ENCODE results near the gene SLC17A4.

Gene SLC17A4

GRCh38 chr6:25821341-25821740 is 66.8 kb downstream of the SLC17A4 start:
- FAIRE-seq: no peak

- FAIRE-seq: no peak
These were observed 74.8 kb downstream of the SLC17A4 start for GRCh38 chr6:25829375-25829774.

- FAIRE-seq: no peak
These were observed 75.9 kb downstream of the SLC17A4 start for GRCh38 chr6:25830458-25830857.

Measured in A204.1 (cell line).